Measurements from ENCODE around the gene ERO1B. TPM values are rescaled to one million over a fixed set of nuclear protein-coding genes. Genes with fewer than 3 reads are reported as not detected.

ERO1B gene
- total RNA-seq, 1 donor from 2014 or later = 15.4 TPM

DNA sequence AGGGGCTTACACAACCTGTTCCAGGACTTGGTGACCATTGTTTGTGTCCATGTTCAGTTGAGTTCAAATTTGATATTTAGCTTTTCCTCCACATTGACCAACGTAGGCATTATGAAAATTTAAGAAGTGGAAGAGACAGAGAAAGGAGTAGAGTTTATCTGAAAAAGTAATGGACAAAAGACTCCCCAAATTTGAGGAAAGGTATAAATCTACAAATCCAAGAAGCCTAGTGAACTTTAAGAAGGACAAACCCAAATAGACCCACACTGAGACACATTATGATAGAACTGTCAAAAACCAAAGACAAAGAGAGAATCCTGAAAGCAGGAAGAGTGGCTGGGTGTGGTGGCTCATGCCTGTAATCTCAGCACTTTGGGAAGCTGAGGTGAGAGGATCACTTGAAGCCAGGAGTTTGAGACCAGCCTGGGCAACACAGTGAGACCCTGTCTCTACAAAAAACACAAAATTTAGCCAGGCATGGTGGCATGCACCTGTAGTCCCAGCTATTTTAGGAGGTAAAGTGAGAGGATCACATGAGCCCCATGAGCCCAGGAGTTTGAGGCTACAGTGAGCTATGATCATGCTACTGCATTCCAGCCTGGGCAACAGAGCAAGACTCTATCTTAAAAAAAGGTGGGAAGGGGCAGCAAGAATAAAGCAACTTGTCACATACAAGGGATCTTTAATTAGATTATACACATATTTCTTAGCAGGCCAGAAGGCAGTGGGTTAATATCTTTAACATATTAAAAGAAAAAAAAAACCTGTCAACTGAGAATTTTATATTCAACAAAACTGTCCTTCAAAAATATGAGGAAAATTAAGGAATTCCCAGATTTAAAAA, 41.0 kb upstream of the ERO1B start:
- no peak for DNase-seq (ENCODE audit: low spot score, unreplicated experiment)
- Mint-ChIP-seq H3K27me3 (no peaks in the 10 kb centered on the region), H3K9me3 (ENCODE audit: low read depth) (peaks cover 21% of the 10 kb centered on the region), H3K4me1 (ENCODE audit: low read depth) (peaks cover 1% of the 10 kb centered on the region), H3K27ac (no peak overlapping the region), H3K4me3 (ENCODE audit: low read depth) (no peak overlapping the region), H3K36me3 (ENCODE audit: insufficient read depth) (peaks cover 6% of the 10 kb centered on the region)
- TF ChIP-seq, protein P1, sequence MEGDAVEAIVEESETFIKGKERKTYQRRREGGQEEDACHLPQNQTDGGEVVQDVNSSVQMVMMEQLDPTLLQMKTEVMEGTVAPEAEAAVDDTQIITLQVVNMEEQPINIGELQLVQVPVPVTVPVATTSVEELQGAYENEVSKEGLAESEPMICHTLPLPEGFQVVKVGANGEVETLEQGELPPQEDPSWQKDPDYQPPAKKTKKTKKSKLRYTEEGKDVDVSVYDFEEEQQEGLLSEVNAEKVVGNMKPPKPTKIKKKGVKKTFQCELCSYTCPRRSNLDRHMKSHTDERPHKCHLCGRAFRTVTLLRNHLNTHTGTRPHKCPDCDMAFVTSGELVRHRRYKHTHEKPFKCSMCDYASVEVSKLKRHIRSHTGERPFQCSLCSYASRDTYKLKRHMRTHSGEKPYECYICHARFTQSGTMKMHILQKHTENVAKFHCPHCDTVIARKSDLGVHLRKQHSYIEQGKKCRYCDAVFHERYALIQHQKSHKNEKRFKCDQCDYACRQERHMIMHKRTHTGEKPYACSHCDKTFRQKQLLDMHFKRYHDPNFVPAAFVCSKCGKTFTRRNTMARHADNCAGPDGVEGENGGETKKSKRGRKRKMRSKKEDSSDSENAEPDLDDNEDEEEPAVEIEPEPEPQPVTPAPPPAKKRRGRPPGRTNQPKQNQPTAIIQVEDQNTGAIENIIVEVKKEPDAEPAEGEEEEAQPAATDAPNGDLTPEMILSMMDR (IDR thresholded peaks at IDR 0.05; ENCODE audit: unreplicated experiment) = no peak

DNA sequence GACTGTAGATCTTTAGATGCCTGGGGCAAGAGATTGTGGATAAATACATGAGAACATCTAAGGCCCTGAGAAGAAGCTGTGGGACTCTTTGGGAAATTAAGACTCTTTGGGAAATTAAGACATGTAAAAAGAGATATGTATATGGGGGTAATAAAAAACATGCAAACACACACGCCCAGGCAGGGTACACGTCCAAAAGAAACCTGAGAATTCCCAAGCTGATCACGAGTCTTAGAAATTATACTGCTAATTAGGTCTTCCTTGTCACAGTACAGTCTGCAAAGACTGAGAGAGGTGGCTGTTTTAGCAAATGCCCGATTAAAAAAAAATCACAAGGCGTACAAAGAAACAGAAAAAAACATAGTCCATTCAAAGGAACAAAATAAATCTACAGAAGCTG, 39.3 kb upstream of the ERO1B start:
- H3K27me3 Mint-ChIP-seq = no peaks in the 10 kb centered on the region
- H3K36me3 Mint-ChIP-seq (ENCODE audit: insufficient read depth) = peaks cover 6% of the 10 kb centered on the region
- TF ChIP-seq, protein P1 (IDR thresholded peaks at IDR 0.05; ENCODE audit: unreplicated experiment) = no peak
- no peak overlapping the region for H3K4me3 Mint-ChIP-seq (ENCODE audit: low read depth)
- H3K9me3 Mint-ChIP-seq (ENCODE audit: low read depth) = peaks cover 21% of the 10 kb centered on the region
- no peak overlapping the region for H3K27ac Mint-ChIP-seq
- peaks cover 2% of the 10 kb centered on the region for H3K4me1 Mint-ChIP-seq (ENCODE audit: low read depth)
- no peak for DNase-seq (ENCODE audit: low spot score, unreplicated experiment)

DNA sequence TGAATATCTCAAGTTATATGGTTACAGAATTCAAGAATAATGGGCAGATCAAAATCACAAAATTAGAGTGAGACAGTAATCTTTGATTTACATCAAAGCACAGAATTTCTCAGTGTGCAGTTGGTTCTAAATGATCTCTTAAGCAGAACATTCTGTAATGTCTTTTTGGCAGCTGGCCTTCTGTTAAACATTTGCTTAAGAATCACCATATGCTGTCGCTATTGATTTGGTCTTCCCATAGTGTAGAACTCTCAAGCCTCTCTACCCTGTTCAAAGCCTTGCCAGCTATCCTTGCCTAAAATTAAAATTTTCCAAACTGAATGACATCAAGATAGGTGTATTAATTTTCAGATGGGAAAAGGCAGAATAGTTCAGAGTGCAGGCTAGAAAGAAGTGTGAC, 38.9 kb upstream of the ERO1B start:
- TF ChIP-seq, protein P1 (IDR thresholded peaks at IDR 0.05; ENCODE audit: unreplicated experiment) = no peak
- no peak for DNase-seq (ENCODE audit: low spot score, unreplicated experiment)
- H3K36me3 Mint-ChIP-seq (ENCODE audit: insufficient read depth) = peaks cover 6% of the 10 kb centered on the region
- peaks cover 7% of the 10 kb centered on the region for H3K4me1 Mint-ChIP-seq (ENCODE audit: low read depth)
- H3K27ac Mint-ChIP-seq = no peak overlapping the region
- no peaks in the 10 kb centered on the region for H3K27me3 Mint-ChIP-seq
- no peak overlapping the region for H3K4me3 Mint-ChIP-seq (ENCODE audit: low read depth)
- H3K9me3 Mint-ChIP-seq (ENCODE audit: low read depth) = peaks cover 21% of the 10 kb centered on the region

DNA sequence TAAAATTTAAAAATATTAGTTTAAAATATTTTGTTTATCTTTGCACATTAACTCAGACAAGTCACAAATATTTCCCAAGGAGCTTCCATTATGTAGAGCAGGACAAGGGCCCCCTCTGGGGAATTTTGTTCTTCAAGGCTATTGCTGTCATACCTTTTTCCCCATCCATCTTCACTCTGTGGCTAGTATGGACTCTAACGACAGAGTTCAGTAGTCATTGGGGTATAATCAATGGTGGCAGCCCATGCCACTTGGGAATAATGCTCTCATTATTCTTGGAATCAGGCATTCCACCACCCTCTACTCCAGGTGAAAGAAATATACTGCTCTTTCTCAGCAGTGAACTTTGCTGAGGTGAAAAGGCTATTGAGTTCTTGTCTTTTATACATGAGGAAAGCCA, 38.5 kb upstream of the ERO1B start:
- TF ChIP-seq, protein P1 (IDR thresholded peaks at IDR 0.05; ENCODE audit: unreplicated experiment) = no peak
- Mint-ChIP-seq H3K27ac (no peak overlapping the region), H3K27me3 (no peaks in the 10 kb centered on the region), H3K36me3 (ENCODE audit: insufficient read depth) (peaks cover 6% of the 10 kb centered on the region), H3K4me3 (ENCODE audit: low read depth) (no peak overlapping the region), H3K9me3 (ENCODE audit: low read depth) (peaks cover 21% of the 10 kb centered on the region), H3K4me1 (ENCODE audit: low read depth) (peaks cover 9% of the 10 kb centered on the region)
- DNase-seq (ENCODE audit: low spot score, unreplicated experiment) = no peak

DNA sequence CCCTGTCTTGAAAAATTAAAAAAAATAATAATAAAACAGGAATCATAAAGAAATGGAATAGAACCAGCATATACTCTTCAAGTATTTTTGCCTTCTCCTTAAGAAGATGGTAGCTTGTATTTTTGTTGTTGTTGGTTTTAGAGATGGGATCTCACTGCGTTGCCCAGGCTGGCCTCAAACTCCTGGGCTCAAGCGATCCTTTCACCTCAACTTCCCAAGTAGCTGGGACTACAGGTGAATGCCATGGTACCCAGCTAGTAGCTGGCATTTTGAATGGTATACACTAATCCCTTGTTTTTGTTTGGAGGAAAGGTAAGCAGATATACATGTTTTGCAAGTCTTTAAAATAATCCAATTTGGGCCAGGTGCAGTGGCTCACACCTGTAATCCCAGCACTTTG, 34.7 kb upstream of the ERO1B start:
- DNase-seq (ENCODE audit: low spot score, unreplicated experiment) = no peak
- Mint-ChIP-seq H3K4me3 (ENCODE audit: low read depth) (no peak overlapping the region), H3K27ac (no peak overlapping the region), H3K36me3 (ENCODE audit: insufficient read depth) (no peaks in the 10 kb centered on the region), H3K27me3 (no peaks in the 10 kb centered on the region), H3K4me1 (ENCODE audit: low read depth) (peaks cover 9% of the 10 kb centered on the region), H3K9me3 (ENCODE audit: low read depth) (no peaks in the 10 kb centered on the region)
- TF ChIP-seq, protein P1 (IDR thresholded peaks at IDR 0.05; ENCODE audit: unreplicated experiment) = no peak
